HFFc6 (cell line): ENCODE results near the gene DHRS13. TPM values are rescaled to one million over a fixed set of nuclear protein-coding genes. Genes with fewer than 3 reads are reported as not detected.

Source experiments
- DNase-seq: peaks from one replicate; pipeline ENCODE4 v3.0.0-alpha.2; 2018
- H3K27ac Mint-ChIP-seq: 2 replicates; pipeline ENCODE4 v1.8.0; 2020; ENCODE audit warnings: mild to moderate bottlenecking, mixed read lengths
- H3K27me3 Mint-ChIP-seq: 2 replicates; pipeline ENCODE4 v1.8.0; 2021; ENCODE audit warnings: mild to moderate bottlenecking, moderate library complexity, mixed read lengths; ENCODE audit not compliant: insufficient read depth
- H3K36me3 Mint-ChIP-seq: 2 replicates; pipeline ENCODE4 v1.8.0; 2021; ENCODE audit warnings: low read depth, mixed read lengths
- H3K4me1 Mint-ChIP-seq: 2 replicates; pipeline ENCODE4 v1.8.0; 2020; ENCODE audit warnings: low read depth, mixed read lengths
- H3K4me3 Mint-ChIP-seq: 2 replicates; pipeline ENCODE4 v1.8.0; 2020; ENCODE audit warnings: mild to moderate bottlenecking, moderate library complexity, mixed read lengths
- H3K9me3 Mint-ChIP-seq: 2 replicates; pipeline ENCODE4 v1.8.0; 2020; ENCODE audit warnings: mild to moderate bottlenecking, mixed read lengths
- total RNA-seq, 6 experiments: library from RNA; stranded (reverse); fragmentation: NEBNext Ultra II Directional; extraction: Animal tissue kit (Norgen Biotek cat#: 25700); gene quantifications; 2 replicates in 1 of 6; 3 replicates in 5 of 6; pipeline ENCODE4 v1.2.3, GENCODE V29; 2021
- TF ChIP-seq, protein P1 (sequence below): fragments of 200-600 bp; sonication (generic); IDR thresholded peaks from 2 replicates; pipeline ENCODE4 v1.5.0; 2021; ENCODE audit warnings: antibody characterized with exemption, mild to moderate bottlenecking

Gene DHRS13
- total RNA-seq, 6 experiments from 2014 or later: 1.5 to 3.0 (median 2.2) TPM

DNA sequence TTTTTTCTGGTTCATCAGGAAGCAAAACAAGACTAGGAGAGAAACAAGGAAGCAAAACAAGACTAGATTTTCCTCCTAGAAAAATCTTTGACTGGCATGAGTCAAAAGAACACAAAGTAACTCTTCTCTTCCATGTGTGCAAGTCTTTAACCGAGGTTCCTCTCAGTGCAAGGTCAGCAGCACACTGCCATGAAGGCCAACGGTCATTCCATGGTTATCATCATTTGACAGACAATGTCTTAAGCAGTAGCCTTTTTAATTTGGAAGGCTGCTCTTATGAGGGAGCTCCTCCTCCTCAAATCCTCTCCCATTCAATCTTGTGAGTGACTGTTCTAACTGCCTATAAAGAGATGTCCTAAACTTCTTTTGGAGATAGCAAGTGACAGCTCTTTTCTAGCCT is 15.4 kb upstream of the DHRS13 start:
- Mint-ChIP-seq H3K4me3 (no peak overlapping the region), H3K4me1 (peaks cover 17% of the 10 kb centered on the region), H3K36me3 (peaks cover 66% of the 10 kb centered on the region)

DNA sequence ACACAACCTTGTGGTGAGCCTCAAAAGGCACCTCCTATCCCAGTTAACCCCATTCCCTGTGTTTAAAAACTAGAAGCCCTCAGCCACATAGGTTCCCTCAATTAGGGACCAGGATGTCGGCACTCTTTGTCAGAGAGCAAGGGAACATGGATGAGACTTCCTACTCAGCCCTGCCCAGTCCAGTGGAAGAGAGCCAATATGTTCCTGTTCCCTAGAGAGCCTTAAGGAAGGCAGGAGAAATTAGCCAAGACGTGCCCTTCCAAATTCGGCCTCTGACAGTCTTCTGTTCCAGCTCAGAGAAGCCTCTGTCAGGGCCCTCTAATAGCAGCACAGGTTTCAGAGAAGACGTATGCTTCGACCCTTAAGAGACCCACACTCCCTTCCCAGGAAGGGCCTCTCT is 14.6 kb upstream of the DHRS13 start:
- peaks cover 17% of the 10 kb centered on the region for H3K4me1 Mint-ChIP-seq
- no peak for DNase-seq
- H3K9me3 Mint-ChIP-seq: peaks cover 4% of the 10 kb centered on the region; the same call in 1 of the 2 replicates
- H3K4me3 Mint-ChIP-seq: no peak overlapping the region
- H3K36me3 Mint-ChIP-seq: peaks cover 59% of the 10 kb centered on the region
- H3K27ac Mint-ChIP-seq: peak overlapping the region; percentile 33; the same call in 1 of the 2 replicates
- no peaks in the 10 kb centered on the region; the same call in 1 of the 2 replicates for H3K27me3 Mint-ChIP-seq
- TF ChIP-seq, protein P1, sequence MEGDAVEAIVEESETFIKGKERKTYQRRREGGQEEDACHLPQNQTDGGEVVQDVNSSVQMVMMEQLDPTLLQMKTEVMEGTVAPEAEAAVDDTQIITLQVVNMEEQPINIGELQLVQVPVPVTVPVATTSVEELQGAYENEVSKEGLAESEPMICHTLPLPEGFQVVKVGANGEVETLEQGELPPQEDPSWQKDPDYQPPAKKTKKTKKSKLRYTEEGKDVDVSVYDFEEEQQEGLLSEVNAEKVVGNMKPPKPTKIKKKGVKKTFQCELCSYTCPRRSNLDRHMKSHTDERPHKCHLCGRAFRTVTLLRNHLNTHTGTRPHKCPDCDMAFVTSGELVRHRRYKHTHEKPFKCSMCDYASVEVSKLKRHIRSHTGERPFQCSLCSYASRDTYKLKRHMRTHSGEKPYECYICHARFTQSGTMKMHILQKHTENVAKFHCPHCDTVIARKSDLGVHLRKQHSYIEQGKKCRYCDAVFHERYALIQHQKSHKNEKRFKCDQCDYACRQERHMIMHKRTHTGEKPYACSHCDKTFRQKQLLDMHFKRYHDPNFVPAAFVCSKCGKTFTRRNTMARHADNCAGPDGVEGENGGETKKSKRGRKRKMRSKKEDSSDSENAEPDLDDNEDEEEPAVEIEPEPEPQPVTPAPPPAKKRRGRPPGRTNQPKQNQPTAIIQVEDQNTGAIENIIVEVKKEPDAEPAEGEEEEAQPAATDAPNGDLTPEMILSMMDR: no peak

More for the DNA sequence above, 15.4 kb upstream of the DHRS13 start:
- H3K9me3 Mint-ChIP-seq: peaks cover 4% of the 10 kb centered on the region; the same call in 1 of the 2 replicates
- DNase-seq: no peak
- TF ChIP-seq, protein P1: no peak
- no peak overlapping the region for H3K27ac Mint-ChIP-seq
- no peaks in the 10 kb centered on the region for H3K27me3 Mint-ChIP-seq

DNA sequence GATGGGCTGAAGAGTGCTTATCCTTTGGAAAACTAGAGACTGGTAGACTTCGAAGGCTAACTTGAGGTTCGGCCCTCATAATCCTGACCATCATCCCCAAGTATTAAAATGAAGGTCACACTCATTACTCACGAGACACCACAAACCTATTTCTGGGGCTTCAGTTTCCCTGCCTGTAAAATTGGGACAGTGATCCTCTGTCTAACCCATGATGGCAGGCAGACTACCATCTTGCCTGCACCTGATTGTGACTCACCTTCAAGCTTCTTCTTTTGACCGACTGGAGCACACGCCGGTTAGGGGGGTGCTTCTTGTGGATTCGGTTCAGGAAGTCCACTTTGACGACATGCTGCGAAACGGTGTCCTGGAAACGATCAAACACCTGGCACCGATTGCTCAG is 14.2 kb upstream of the DHRS13 start:
- Mint-ChIP-seq H3K4me1 (peaks cover 17% of the 10 kb centered on the region), H3K4me3 (no peak overlapping the region), H3K9me3 (peaks cover 4% of the 10 kb centered on the region; the same call in 1 of the 2 replicates), H3K27ac (peak overlapping the region; percentile 33; the same call in 1 of the 2 replicates), H3K27me3 (no peaks in the 10 kb centered on the region; the same call in 1 of the 2 replicates), H3K36me3 (peaks cover 58% of the 10 kb centered on the region)
- TF ChIP-seq, protein P1: no peak
- no peak for DNase-seq

DNA sequence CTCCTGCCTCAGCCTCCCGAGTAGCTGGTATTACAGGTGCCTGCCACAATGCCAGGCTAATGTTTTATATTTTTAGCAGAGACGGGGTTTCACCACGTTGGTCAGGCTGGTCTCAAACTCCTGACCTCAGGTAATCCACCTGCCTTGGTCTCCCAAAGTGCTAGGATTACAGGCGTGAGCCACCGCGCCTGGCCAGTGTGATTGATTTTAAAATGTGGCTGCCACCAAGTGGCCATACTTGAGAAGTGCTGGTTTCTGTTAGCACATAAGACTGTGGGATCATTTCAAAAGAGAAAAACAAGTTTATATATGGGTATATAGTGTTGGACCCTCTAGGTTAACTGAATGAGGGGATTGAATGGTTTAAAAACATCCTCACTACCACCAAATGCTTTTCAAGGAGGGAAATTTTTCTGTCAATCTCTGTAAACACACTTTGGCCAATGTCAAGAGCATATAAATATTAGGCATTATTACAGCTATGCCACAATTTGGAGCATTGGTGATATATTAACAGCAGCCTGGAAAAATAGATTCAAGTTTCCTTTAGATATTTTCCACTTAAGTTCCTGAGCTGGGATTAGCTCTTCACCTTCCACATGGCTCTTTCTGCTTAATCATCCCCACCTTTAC is 13.5 kb upstream of the DHRS13 start:
- H3K27me3 Mint-ChIP-seq: no peaks in the 10 kb centered on the region; the same call in 1 of the 2 replicates
- peak overlapping the region; percentile 36; the same call in 1 of the 2 replicates for H3K27ac Mint-ChIP-seq
- peaks cover 4% of the 10 kb centered on the region; the same call in 1 of the 2 replicates for H3K9me3 Mint-ChIP-seq
- peaks cover 52% of the 10 kb centered on the region for H3K36me3 Mint-ChIP-seq
- peak; percentile 15 for DNase-seq
- H3K4me3 Mint-ChIP-seq: no peak overlapping the region
- TF ChIP-seq, protein P1: peak; percentile 82
- H3K4me1 Mint-ChIP-seq: peaks cover 13% of the 10 kb centered on the region

DNA sequence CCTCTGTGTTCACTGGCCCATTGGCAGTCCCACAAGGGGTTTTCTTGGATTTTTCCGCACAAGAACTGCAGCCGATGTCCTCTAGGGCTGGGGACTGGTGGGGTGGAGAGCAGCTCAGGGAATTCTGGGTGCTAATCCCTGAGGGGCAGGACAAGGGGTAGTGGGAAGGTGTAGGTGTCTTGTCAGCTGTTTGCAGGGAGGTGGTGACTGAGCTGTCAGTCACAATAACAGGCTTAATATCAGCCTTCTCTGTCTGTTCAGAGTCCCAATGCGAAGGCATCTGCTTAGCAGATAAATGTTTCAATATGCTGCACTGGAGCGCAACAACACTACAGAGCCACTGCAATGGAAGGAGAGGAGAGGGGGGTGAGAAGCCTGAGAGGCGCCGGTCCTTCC is 10.1 kb upstream of the DHRS13 start:
- TF ChIP-seq, protein P1: no peak
- Mint-ChIP-seq H3K27me3 (no peaks in the 10 kb centered on the region; the same call in 1 of the 2 replicates), H3K27ac (no peak overlapping the region), H3K4me3 (no peak overlapping the region), H3K36me3 (peaks cover 41% of the 10 kb centered on the region), H3K4me1 (peaks cover 35% of the 10 kb centered on the region), H3K9me3 (peaks cover 4% of the 10 kb centered on the region; the same call in 1 of the 2 replicates)
- no peak for DNase-seq
